Stimulated activated CD4-positive, alpha-beta T cell treated with anti-CD3 and anti-CD28 coated beads, Interleukin-15, amount 100 ng/mL, for 48 hours (primary cell): Measurements from ENCODE around the gene EPN1.

Experiments used
- DNase-seq, 2 donors: peaks; one replicate each; pipeline ENCODE4 v3.0.0-alpha.2; 2020; ENCODE audit warnings: low read depth in 2 of 2

The EPN1 gene

DNA sequence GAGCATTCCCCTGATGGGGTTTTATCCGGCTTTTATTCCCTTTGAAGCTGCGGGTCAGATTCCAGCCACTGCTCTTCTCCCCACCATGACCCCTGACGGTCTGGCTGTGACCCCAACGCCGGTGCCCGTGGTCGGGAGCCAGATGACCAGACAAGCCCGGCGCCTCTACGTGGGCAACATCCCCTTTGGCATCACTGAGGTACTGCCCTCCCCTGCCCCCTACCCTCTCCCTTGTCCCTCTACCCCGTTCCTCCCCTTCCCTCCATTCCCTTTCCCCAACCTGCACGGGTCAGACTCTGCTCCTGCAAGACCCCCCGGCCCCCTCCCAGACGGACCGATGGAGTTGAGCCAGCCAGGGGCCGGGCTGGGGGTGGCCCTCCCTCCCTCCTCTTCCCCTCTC lies 14.0 kb upstream of the EPN1 start:
- no peak for DNase-seq

DNA sequence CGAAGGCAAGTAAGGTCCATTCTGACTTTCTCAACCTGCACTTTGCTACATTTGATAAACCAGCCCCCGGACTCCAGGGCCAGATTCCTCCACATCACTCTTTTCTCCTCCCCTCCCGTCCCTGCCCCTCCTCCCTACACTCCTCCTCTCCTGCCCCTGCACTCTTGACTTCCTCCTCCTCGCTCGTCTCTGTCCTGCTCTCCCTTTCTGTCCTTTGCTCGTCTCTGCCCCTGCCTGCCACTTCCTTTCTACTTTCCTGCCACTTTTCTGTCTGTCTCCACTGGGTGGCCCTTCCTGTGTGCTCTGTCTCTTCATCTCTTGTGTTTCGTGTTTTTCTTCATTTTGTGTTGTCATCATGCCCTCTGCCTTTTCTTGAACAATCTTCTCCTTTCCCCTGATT lies 13.2 kb upstream of the EPN1 start:
- DNase-seq = no peak

DNA sequence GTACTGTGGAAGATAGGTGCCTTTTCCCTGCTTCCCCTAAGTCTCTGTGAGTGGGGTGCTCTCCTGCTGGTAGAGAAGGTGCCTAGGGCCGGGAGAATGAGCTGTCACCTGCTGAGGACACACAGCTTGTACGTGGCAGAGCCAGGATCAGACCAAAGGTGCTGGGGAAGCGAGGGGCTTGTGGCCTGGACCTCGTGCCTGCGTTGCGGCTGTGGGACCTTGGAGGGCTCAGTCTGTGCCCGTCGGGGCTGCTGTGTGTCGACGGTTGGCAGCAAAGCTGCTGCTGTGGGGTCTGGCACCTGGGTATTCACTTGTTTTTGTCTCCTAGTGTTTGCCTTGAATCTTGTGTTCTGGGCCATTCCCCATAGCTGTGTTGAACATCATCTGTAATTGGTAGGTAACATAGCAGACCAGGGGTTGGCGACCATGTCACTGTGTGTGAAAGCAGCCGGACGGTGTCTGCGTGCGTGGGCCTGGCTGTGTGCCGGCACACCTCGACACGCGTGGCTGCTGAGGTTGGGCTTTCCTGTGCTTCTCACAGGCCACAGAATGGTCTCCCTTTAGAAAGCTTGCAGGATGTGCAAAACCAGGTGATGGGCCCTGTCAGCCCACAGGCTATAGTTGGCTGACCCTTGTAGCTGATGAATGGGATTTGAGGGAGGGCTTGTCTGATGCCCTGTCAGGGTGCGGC lies 11.0 kb upstream of the EPN1 start:
- DNase-seq = no peak

DNA sequence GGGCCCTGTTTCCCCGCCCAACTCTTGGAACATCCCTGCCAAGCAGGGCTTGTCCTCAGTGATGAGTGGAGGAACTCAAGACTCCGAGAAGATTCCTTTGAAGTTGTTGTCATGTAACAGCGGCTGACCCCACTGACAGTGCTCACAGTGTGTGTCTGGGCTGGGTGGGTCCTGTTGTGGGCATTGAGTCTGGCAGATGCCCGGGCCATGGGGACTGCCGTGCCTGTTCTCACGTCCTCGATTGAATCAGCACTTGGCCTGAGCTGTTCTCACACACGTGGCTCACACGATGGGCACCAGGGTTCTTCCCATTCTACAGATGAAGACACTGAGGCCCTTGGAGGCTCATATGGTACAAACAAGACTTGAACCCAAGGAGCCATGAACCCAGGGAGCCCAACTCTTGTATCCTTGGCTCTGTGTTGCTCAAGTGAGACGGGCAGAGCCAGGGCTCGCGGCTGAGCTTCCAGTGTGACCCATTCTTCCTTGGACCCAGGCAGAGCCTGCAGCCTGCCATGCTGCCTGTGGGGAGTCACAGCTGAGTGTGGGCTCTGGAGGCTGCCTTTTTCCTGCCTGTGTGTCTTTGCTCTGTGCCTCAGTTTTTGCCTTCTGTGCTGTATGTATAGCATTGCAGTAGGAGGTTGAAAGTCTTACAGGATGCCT lies 8.6 kb upstream of the EPN1 start:
- no peak for DNase-seq

DNA sequence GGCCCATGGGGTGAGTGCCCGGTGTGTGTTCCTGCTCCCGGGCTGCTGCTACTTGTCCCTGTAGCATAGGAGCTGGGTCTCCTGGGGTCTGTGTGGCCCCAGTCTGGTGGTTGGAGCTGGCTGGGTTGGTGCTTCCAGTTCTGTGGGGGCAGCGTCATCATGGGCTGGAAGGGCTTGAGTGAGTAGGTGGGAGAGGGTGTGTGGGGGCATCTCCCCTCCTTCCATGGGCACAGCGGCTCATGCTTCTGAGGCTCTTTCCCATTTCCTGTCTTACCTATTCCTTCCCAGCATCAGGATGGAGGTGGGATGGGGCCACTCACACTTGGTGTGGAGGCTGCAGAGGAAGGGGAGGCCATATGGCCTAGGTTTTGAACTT lies 8.0 kb upstream of the EPN1 start:
- no peak for DNase-seq

DNA sequence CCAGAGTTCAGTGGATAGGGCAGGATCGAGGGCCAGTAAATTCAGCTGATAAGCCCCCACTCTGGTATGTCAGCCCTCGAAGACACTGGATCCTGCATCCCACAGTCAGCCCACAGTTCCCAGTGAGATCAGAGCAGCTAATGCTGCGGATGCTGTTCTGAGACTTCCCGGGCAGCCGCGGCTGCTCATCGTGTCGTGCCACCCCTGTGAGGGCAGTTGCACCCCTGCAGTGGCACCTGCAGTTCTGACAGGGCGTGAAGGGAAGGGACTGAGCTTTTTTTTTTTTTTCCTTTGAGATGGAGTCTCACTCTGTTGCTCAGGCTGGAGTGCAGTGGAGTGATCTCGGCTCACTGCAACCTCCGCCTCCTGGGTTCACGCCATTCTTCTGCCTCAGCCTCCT lies 7.5 kb upstream of the EPN1 start:
- DNase-seq = no peak

DNA sequence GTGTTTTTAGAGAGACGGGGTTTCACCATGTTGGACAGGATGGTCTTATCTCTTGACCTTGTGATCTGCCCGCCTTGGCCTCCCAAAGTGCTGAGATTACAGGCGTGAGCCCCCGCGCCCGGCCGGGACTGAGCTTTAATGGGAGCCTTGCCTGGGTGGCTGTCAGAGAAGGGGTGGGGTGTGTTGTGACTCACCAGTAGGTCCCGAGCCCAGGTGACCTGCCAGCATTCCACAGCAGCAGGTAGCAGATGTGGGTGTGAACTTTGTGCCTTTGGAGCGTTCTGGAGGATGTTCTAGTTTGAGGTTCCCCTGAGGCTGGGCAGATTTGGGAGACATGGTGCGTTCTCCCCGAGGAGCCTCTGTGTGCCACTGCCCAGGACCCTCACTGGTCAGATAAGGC lies 7.1 kb upstream of the EPN1 start:
- no peak for DNase-seq

DNA sequence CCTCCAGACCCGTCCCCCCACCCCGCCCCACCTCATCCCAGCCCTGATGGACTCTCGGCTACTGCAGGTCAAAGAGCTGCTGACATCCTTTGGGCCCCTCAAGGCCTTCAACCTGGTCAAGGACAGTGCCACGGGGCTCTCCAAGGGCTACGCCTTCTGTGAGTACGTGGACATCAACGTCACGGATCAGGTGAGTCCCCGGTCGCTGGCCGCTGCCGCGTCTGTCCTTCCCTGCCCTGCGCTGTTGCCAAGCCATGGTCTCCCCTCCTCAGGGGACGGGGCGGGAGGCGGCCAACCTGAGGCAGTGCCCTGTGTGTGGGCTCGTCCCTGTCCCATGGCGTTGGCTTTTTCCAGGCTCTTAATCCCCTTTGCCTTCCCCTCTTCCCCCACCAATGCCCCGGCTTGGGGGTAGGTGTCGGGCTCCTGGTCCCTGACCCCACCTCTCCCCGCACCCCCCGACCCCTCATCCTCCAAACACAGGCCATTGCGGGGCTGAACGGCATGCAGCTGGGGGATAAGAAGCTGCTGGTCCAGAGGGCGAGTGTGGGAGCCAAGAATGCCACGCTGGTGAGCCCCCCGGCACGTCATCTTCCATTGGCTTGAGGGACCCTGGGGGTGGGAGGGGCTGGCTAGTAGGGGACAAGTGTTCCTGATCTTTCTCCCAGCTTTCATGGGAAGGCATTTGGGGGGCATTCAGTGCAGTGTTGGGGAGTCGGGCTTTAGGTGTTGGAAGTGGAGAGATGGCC lies 6.2 kb upstream of the EPN1 start:
- no peak for DNase-seq

DNA sequence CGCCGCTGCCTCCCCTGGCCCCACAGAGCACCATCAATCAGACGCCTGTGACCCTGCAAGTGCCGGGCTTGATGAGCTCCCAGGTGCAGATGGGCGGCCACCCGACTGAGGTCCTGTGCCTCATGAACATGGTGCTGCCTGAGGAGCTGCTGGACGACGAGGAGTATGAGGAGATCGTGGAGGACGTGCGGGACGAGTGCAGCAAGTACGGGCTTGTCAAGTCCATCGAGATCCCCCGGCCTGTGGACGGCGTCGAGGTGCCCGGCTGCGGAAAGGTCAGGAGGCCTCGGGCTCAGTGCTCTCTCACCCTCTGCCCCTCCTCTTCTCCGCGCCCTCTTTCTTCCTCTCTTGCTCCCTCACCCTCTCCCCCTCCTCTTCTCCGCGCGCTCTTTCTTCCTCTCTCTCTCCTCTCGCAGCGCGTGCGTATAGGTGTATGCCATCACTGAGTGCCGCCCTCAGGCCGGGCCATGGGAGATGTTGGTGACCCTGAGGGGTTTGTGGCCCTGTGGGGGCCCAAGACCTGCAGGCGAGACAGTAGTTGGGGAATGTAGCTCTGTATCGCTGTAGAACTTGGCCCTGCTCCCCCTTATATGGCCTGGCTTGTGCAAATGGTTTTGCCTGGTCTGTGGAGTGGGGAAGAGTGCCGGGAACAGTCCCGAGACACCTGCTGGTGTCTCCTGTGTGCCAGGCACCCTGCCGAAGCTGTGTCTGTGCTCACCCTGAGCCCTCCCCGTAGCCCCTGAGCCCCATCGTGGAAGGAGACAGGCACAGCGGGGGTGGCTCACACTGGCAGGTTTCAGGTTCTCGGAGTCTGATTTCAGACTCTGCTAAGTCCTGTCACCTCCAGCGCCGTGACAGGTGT lies 5.4 kb upstream of the EPN1 start:
- DNase-seq = no peak

DNA sequence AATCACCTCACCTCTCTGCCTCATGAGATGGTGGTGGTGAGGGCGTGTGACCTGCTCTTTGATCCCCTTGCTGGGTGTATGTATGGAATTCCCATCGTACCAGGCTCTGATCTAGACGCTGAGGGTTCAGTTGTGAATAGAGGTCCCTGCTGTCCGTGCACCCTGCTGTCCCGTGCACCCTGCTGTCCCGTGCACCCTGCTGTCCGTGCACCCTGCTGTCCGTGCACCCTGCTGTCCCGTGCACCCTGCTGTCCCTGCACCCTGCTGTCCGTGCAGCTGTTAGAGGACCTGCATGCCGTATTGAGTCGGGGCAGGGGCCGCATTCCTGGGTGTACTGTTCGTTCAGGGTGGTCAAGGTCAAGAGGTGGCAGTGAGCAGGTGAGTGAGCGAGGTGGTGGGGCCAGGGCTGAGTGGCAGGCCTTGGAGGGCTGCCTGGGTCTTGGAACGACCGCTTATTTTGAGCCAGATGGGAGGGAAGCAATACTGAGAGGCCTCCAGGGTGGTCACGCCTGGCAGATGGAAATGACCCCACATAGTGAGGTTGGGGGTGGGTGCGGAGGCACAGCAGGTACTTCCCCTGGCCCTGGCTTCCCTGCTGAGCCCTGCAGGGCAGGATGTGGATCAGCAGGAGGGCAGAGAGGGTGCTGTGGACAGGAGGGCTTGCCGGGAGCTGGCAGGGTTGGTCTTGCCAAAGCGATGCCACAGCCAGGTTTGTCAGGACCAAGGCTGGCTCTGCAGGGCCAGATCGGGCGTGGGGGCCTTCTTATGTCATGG lies 4.6 kb upstream of the EPN1 start:
- DNase-seq = no peak

DNA sequence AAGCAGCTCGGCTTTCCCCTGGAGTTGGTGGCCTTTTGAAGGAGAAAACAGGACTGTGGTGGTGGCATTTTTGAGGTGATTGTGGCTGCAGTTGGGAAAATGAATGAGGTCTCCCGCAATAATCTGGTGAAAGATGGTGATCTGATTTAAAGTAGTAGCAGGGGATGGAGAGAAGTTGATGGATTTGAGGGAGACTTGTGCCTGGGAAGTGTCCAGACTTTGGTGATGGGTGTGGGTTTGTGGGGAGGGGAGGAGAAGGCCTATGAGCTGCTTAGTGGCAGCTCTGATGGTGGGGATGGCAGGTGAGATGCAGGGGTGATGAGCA lies 4.0 kb upstream of the EPN1 start:
- no peak for DNase-seq

DNA sequence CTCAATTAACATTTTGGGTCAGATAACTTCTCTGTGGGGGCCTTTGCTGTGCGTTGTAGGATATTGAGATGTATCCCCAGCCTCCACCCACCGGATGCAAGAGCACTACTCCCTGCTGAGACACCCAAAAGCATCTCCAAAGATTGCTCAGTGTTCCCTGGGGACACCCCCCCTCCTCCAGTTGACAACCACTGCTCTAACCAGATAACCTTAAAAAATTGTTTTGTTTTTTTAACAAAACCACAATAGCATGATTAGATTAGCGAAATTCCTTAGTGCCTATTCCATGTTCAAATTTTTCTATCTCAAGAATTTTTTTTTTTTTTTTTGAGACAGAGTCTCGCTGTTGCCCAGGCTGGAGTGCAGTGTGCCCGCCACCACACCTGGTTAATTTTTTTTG lies 2.6 kb upstream of the EPN1 start:
- DNase-seq = no peak

DNA sequence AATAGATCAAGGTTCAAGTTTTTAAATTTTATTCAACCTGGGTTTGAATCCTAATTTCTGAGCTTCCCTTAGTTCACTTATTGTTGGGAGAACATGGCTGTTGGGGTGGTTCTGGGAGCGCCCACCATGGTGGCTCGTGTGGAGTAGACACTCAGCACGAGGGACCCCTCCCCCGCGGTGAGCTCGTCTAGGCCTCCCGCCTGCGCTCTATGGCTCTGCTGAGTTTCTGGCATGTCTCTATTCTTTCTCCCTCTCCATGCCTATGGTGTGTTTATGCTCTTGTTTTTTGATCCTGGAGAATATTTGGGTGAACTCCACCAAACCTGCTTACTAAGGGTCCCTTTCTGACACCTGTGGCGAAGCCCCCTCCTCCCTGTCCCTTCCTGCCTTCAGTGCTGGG lies 1.6 kb upstream of the EPN1 start:
- DNase-seq = no peak

DNA sequence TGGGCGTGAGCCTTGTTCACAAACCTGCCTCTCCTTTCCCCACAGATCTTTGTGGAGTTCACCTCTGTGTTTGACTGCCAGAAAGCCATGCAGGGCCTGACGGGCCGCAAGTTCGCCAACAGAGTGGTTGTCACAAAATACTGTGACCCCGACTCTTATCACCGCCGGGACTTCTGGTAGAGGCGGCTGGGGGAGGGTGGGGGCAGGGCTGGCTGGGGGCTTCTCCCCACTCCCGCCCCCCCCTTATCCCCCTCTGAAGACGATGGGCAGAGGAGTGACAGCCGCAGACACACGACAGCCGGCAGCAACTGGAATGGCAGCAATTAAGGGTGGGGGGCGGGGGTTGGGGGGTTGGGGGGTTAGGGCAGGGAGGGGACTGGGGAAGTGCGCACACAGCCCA lies 1.1 kb upstream of the EPN1 start:
- no peak for DNase-seq

DNA sequence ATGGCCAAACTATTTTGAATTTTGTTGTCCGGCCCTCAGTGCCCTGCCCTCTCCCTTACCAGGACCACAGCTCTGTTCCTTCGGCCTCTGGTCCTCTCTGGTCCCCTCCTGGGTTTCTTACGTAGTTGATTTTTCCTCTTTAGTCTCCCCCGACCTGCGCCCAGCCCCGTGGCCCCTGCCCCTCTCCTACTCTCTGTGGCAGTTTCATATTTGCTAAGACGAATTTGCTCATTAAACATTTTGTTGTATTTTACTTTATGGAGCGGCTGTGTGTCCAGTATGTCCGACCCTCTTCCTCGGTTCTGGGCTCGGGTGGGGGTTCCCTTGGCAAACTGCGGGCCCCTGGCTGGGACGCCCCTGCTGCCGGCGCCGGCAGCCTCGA lies 576 bp upstream of the EPN1 start:
- no peak for DNase-seq

DNA sequence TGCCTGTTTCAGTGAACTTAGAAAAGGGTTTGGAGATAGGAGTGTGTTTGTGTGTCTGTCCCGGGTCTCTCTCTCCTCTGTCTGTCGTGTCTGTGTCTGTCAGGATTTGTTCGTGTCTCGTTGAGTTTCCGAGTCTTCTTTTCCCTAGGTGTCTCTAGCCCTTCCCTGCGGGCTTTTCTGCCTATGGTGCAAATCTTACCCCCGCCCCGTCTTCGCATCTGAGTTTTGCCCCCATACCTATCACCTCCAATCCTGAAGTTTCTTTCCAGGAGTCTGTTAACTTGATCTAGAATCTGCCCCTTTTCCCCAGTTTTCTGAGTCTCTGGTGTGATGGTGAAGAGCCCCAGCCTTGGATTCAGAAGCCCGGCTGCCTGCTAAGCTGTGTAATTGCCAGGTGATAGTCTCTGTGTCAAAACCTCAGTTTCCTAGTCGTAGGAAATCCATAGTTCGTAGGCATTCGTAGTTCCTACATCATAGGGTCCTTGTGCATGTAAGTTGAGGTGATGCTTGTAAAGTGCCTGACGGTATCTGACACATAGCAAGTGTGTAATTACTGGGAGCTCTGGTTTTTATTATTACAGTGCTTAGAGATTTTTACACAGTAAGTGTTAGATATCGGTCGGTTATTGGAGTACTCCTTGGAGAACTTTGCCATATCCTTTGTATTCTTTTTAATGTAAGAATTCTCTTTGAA lies 782 bp downstream of the EPN1 start:
- no peak for DNase-seq

DNA sequence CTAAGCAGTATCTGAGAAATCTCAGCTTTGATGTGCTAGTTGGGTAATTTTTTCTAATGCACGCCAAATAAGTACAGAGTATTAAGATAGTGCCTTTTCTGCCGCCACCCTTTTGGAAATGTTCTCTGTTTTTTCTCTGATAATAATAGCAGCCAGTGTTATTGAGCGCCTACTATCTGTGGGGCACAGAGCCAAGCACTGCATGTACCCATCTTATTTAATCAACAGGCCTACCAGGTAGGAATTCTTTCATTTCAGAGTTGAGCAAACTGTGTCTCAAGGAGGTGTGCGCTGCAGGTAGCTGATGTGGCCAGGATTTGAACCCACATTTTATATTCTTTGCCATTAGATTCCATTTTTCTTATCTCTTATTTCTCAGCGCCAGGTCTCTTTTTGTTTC lies 1.4 kb downstream of the EPN1 start:
- no peak for DNase-seq

DNA sequence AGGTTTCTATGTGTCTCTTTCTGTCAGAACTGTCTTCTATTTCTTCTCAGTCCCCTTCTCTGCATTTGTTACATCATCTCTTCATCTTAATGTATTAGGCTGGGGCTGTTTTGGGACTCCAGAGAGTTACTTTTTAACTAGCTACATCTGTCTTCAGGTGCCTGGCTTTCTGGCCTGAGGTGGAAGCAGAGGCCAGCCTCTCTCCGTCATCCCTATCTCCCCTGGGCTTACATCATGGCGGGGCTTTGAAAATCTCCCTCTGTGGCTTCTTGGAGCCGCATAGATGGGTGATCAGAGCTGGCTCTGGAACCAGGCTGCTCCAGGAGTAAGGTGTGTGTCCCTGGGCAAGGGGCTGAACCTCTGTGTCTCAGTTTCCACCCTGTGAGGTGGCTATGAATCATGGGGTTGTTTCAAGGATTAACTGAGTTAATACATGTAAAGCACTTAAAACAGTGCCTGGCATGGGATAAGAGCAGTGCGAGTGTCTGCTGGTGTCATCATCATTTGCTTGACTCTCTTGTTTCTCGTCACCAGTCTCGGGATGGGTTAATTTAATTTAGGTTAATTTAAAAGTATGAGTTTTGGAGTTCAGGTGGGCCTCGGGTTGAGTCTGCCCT lies 2.0 kb downstream of the EPN1 start:
- no peak for DNase-seq

DNA sequence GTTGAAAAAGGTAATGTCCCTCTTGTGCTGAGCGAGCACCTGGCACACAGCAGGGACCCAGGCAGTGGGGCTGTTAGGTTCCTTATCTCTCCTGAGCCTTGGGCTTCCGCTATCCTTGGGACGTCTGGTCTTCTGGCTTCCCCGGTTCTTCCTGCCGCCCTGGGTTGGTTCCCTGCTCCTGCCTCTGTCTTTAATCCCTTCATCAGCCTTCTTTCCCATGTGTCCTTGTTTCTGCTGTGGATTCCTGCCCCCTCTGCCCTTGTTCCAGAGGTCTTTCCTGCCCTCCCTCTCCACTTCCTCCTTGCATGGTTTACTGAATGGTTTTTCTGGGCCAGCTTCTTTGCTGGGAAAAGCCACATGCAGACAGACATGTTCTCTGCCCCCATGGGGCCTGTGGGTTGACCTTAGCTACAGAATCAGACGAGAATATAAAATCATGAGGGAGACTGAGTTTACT lies 2.6 kb downstream of the EPN1 start:
- DNase-seq = no peak

DNA sequence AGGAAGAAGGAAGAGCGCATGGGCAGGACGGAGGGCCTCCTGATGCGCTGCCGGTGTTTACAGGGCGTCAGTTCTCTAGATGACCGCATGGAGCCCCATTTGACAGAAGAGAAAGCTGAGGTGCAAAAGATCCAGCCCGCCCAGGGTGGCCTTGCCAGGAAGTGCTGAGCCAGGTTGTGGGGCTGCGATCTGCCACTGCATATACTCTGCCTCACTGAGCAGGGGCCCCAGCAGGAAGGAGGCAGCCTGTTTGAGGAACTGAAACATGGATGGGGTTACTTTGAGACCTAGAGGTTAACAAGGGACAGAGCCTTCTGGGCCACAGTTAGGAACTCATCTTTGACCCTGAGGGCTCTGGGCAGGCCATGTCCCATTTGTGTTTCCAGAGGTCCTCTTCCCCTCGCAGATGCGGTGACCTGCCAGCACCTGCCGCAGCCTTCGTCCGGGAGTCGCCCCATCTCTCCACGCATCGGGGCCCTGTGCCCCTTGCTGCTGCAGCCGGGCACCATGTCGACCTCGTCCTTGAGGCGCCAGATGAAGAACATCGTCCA lies 3.2 kb downstream of the EPN1 start:
- no peak for DNase-seq
